ENCODE results near the gene STAC3. TPM values are rescaled to one million over a fixed set of nuclear protein-coding genes. Genes with fewer than 3 reads are reported as not detected.

The STAC3 gene
- total and polyA plus RNA-seq, 4 donors = 0.82 to 5.8 (median 4.1) TPM

- no peak overlapping the region for H3K27ac ChIP-seq (ENCODE audit: low read depth in 1 of 2, low read length in 2 of 2)
- ATAC-seq (ENCODE audit: low FRiP score) (no peak), DNase-seq (no peak)
- no peaks in the 10 kb centered on the region for H3K4me1 ChIP-seq (ENCODE audit: control insufficient read depth in 1 of 2, insufficient read depth in 2 of 2, low read length in 2 of 2)
- H3K36me3 ChIP-seq (ENCODE audit: control insufficient read depth in 1 of 2, insufficient read depth in 2 of 2, low read length in 1 of 2) = peaks cover 0 to 2% of the 10 kb centered on the region in 2 donors
- H3K27me3 ChIP-seq (ENCODE audit: control insufficient read depth in 1 of 2, insufficient read depth in 2 of 2, low read length in 1 of 2) = no peaks in the 10 kb centered on the region
- intact Hi-C loops (cut with DNase I) = no loop called here
- no peaks in the 10 kb centered on the region for H3K9me3 ChIP-seq (ENCODE audit: control insufficient read depth, low read length)
- no peak overlapping the region for H3K4me3 ChIP-seq (ENCODE audit: low read length in 2 of 2)
Measured at GRCh38 chr12:57273516-57273915, 22.5 kb upstream of the STAC3 start.

DNA sequence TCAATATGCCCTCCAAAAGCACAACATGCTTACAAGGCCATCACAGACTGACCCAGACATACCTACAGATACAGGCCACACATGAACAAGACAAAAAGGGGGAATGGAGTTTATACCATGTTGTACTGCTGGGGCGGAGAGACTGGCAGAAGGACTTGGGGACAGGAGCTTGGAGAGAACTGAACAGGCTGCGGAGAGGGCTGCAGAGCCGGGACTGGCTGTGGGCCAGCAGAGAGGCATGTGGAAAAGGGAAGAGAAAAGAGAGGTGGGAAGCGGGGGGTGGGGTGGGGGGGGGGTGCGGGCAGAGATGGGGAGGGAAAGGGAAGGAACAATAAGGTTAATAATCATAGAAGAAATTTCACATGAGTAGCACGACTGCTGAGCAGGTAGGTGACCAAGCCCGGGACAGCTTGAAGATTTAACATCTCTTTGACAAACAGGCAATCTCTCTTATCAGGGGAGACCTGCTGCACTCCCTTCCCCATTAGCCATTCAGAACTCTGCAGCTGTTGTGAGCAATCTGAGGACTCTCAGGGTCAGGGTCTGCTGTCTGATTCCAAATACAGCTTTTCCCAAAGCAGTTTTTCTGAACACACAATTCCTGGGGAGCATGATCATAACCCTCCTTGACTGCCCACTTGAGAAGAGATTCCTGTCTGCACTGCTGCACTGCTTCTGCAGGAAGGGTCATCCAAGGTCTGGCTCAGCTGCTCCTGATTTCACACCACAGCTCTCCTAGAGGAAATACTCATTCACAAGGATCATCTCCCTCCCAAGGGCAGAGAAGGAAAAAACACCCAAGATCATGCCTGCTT is 21.6 kb upstream of the STAC3 start:
- Histone ChIP-seq H3K9me3 (ENCODE audit: control insufficient read depth, low read length) (no peaks in the 10 kb centered on the region), H3K27ac (ENCODE audit: low read depth in 1 of 2, low read length in 2 of 2) (no peak overlapping the region), H3K36me3 (ENCODE audit: control insufficient read depth in 1 of 2, insufficient read depth in 2 of 2, low read length in 1 of 2) (peaks cover 2 to 6% of the 10 kb centered on the region in 2 donors), H3K27me3 (ENCODE audit: control insufficient read depth in 1 of 2, insufficient read depth in 2 of 2, low read length in 1 of 2) (no peaks in the 10 kb centered on the region), H3K4me1 (ENCODE audit: control insufficient read depth in 1 of 2, insufficient read depth in 2 of 2, low read length in 2 of 2) (no peaks in the 10 kb centered on the region), H3K4me3 (ENCODE audit: low read length in 2 of 2) (no peak overlapping the region)
- intact Hi-C loops (cut with DNase I) = no loop called here
- WGBS, 2 donors = 60 to 66% methylated on average over 7 of the region's 7 CpGs
- ATAC-seq (ENCODE audit: low FRiP score) (no peak), DNase-seq (no peak)

- intact Hi-C loops (cut with DNase I) = no loop called here
- DNase-seq (no peak), ATAC-seq (ENCODE audit: low FRiP score) (no peak)
- Histone ChIP-seq H3K27ac (ENCODE audit: low read depth in 1 of 2, low read length in 2 of 2) (no peak overlapping the region), H3K4me3 (ENCODE audit: low read length in 2 of 2) (no peak overlapping the region), H3K4me1 (ENCODE audit: control insufficient read depth in 1 of 2, insufficient read depth in 2 of 2, low read length in 2 of 2) (no peaks in the 10 kb centered on the region), H3K27me3 (ENCODE audit: control insufficient read depth in 1 of 2, insufficient read depth in 2 of 2, low read length in 1 of 2) (no peaks in the 10 kb centered on the region), H3K36me3 (ENCODE audit: control insufficient read depth in 1 of 2, insufficient read depth in 2 of 2, low read length in 1 of 2) (peaks cover 2 to 6% of the 10 kb centered on the region in 2 donors), H3K9me3 (ENCODE audit: control insufficient read depth, low read length) (no peaks in the 10 kb centered on the region)
- WGBS, 2 donors = 83 to 97% methylated on average over 1 of the region's 1 CpG
Measured at GRCh38 chr12:57270966-57271470, 20.0 kb upstream of the STAC3 start.

GRCh38 chr12:57268264-57268663 is 17.3 kb upstream of the STAC3 start:
- intact Hi-C loops (cut with DNase I) = loop anchor here in 1 of 2 donors (5.0 kb wide), 1 partner anchor 184 kb away; no protein-coding TSS in a partner anchor
- no peak for ATAC-seq (ENCODE audit: low FRiP score)

DNA sequence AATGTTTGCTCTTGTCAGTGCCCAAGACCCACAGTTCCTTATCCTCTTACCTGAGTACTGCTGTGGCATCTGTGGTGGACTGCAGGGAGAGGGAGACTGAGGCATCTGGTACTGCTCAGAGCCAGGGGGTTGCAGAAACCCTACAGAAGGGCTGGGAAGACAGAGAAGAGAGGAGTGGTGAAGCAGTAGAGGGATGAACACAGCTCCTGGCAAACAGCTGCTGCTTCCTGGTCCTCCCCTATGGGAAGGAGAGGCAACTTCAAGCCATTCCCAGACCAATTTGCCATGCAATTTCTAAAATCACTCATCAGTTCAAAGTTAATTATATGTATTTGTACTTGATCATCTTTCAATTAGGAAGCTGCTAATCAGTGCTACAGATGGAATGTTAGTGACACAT is 15.7 kb upstream of the STAC3 start:
- H3K4me1 ChIP-seq (ENCODE audit: control insufficient read depth in 1 of 2, insufficient read depth in 2 of 2, low read length in 2 of 2) = no peaks in the 10 kb centered on the region
- intact Hi-C loops (cut with DNase I) = loop anchor here in 1 of 2 donors (5.0 kb wide), 1 partner anchor 186 kb away; no protein-coding TSS in a partner anchor
- H3K27me3 ChIP-seq (ENCODE audit: control insufficient read depth in 1 of 2, insufficient read depth in 2 of 2, low read length in 1 of 2) = no peaks in the 10 kb centered on the region
- no peaks in the 10 kb centered on the region for H3K9me3 ChIP-seq (ENCODE audit: control insufficient read depth, low read length)
- peaks cover 3 to 6% of the 10 kb centered on the region in 2 donors for H3K36me3 ChIP-seq (ENCODE audit: control insufficient read depth in 1 of 2, insufficient read depth in 2 of 2, low read length in 1 of 2)
- no peak for ATAC-seq (ENCODE audit: low FRiP score)
- no peak overlapping the region for H3K27ac ChIP-seq (ENCODE audit: low read depth in 1 of 2, low read length in 2 of 2)
- DNase-seq = no peak
- H3K4me3 ChIP-seq (ENCODE audit: low read length in 2 of 2) = no peak overlapping the region

More at GRCh38 chr12:57268264-57268663, 17.3 kb upstream of the STAC3 start:
- no peak for DNase-seq
- Histone ChIP-seq H3K4me3 (ENCODE audit: low read length in 2 of 2) (no peak overlapping the region), H3K36me3 (ENCODE audit: control insufficient read depth in 1 of 2, insufficient read depth in 2 of 2, low read length in 1 of 2) (peaks cover 2 to 6% of the 10 kb centered on the region in 2 donors), H3K9me3 (ENCODE audit: control insufficient read depth, low read length) (no peaks in the 10 kb centered on the region), H3K27ac (ENCODE audit: low read depth in 1 of 2, low read length in 2 of 2) (no peak overlapping the region), H3K4me1 (ENCODE audit: control insufficient read depth in 1 of 2, insufficient read depth in 2 of 2, low read length in 2 of 2) (no peaks in the 10 kb centered on the region), H3K27me3 (ENCODE audit: control insufficient read depth in 1 of 2, insufficient read depth in 2 of 2, low read length in 1 of 2) (no peaks in the 10 kb centered on the region)
- 84 to 90% methylated on average over 7 of the region's 7 CpGs for whole genome bisulfite sequencing, 2 donors

DNA sequence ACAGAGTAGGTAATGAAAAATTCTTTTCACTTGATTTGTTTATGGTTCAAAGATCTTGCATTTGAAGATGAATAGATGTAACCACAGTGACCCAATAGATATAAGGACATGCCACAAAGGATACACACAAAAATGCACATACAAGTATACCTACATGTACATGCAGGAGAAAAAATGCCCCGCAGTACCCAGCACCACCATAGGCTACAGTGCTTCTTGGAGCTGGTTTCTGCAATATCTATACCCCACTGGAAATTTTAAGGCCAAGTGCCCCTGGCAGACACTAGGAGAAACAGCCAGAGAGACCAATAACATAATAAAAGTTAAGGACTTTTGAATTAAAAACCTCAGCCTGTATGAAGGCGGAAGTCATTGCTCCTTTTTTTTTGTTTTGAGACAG is 12.1 kb upstream of the STAC3 start:
- H3K36me3 ChIP-seq (ENCODE audit: control insufficient read depth in 1 of 2, insufficient read depth in 2 of 2, low read length in 1 of 2) = peaks cover 2 to 4% of the 10 kb centered on the region in 2 donors
- H3K27me3 ChIP-seq (ENCODE audit: control insufficient read depth in 1 of 2, insufficient read depth in 2 of 2, low read length in 1 of 2) = no peaks in the 10 kb centered on the region
- intact Hi-C loops (cut with DNase I) = loop anchor here in 1 of 2 donors (1.0 kb wide), 1 partner anchor 191 kb away; no protein-coding TSS in a partner anchor
- no peak overlapping the region for H3K4me3 ChIP-seq (ENCODE audit: low read length in 2 of 2)
- H3K4me1 ChIP-seq (ENCODE audit: control insufficient read depth in 1 of 2, insufficient read depth in 2 of 2, low read length in 2 of 2) = no peaks in the 10 kb centered on the region
- H3K27ac ChIP-seq (ENCODE audit: low read depth in 1 of 2, low read length in 2 of 2) = no peak overlapping the region
- ATAC-seq (ENCODE audit: low FRiP score) (no peak), DNase-seq (no peak)
- WGBS, 2 donors = 86 to 95% methylated on average over 2 of the region's 2 CpGs
- H3K9me3 ChIP-seq (ENCODE audit: control insufficient read depth, low read length) = no peaks in the 10 kb centered on the region

DNA sequence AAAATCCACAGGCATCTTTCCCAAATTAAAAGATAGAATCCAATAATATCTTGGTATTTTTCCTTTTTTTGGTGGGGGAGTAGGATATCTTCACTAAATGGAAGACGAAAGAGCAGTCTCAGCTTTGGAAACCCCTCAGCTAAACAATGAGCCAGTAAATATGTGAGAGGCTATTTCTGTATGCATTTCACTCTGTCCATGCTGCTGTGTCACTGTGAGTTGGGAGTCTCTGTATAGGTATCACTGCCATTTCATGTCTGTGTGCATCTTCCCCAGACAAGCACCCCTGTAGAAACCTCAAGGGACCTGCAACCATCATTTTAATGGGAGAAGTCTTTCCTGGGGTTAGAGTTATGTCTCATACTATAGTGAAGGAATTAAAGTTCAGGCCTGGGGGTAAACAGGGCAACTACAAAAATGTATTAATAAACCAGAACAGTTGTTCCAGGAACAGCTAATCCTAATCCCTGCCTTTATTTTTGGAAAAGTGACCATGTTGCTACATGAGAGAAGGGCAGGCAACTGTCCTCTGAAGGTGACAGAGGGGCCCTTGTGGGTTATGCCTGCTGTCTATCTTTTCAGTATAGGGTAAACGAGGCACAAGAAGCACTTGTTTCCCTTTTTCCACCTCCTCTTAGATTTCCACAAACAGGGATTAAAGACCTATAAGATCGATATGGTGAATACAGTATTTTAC is 11.3 kb upstream of the STAC3 start:
- H3K9me3 ChIP-seq (ENCODE audit: control insufficient read depth, low read length) = no peaks in the 10 kb centered on the region
- ATAC-seq (ENCODE audit: low FRiP score) (no peak), DNase-seq (no peak)
- WGBS, 2 donors = 90 to 96% methylated on average over 3 of the region's 3 CpGs
- no peak overlapping the region for H3K27ac ChIP-seq (ENCODE audit: low read depth in 1 of 2, low read length in 2 of 2)
- H3K4me3 ChIP-seq (ENCODE audit: low read length in 2 of 2) = no peak overlapping the region
- intact Hi-C loops (cut with DNase I) = no loop called here
- H3K27me3 ChIP-seq (ENCODE audit: control insufficient read depth in 1 of 2, insufficient read depth in 2 of 2, low read length in 1 of 2) = no peaks in the 10 kb centered on the region
- H3K36me3 ChIP-seq (ENCODE audit: control insufficient read depth in 1 of 2, insufficient read depth in 2 of 2, low read length in 1 of 2) = peaks cover 0 to 7% of the 10 kb centered on the region in 2 donors
- no peaks in the 10 kb centered on the region for H3K4me1 ChIP-seq (ENCODE audit: control insufficient read depth in 1 of 2, insufficient read depth in 2 of 2, low read length in 2 of 2)

- no peak for DNase-seq
- Histone ChIP-seq H3K4me3 (ENCODE audit: low read length in 2 of 2) (no peak overlapping the region), H3K4me1 (ENCODE audit: control insufficient read depth in 1 of 2, insufficient read depth in 2 of 2, low read length in 2 of 2) (no peaks in the 10 kb centered on the region), H3K36me3 (ENCODE audit: control insufficient read depth in 1 of 2, insufficient read depth in 2 of 2, low read length in 1 of 2) (peaks cover 0 to 7% of the 10 kb centered on the region in 2 donors), H3K9me3 (ENCODE audit: control insufficient read depth, low read length) (no peaks in the 10 kb centered on the region), H3K27me3 (ENCODE audit: control insufficient read depth in 1 of 2, insufficient read depth in 2 of 2, low read length in 1 of 2) (no peaks in the 10 kb centered on the region), H3K27ac (ENCODE audit: low read depth in 1 of 2, low read length in 2 of 2) (no peak overlapping the region)
- ATAC-seq (ENCODE audit: low FRiP score) = no peak
- intact Hi-C loops (cut with DNase I) = no loop called here
- 60 to 63% methylated on average over 2 of the region's 2 CpGs for WGBS, 2 donors
Measured at GRCh38 chr12:57261428-57261865, 10.5 kb upstream of the STAC3 start.
